Measurements from ENCODE around the gene SPARCL1.

GRCh38 chr4:87425711-87426110 is 103.5 kb downstream of the SPARCL1 start:
- no peak for TF ChIP-seq CTCF (IDR thresholded peaks at IDR 0.05)
- no peak for TF ChIP-seq HEYL (CRISPR knock-in tag; IDR thresholded peaks at IDR 0.05)
- TF ChIP-seq POLR2A (IDR thresholded peaks at IDR 0.05; ENCODE audit: low read length), result no peak
- TF ChIP-seq CEBPB (IDR thresholded peaks at IDR 0.05), result no peak
- TF ChIP-seq SMC3 (IDR thresholded peaks at IDR 0.05), result no peak
- no peak for TF ChIP-seq REST (IDR thresholded peaks at IDR 0.05)
- no peak for TF ChIP-seq ZFP36 (IDR thresholded peaks at IDR 0.05; ENCODE audit: borderline replicate concordance, partially characterized antibody)
- TF ChIP-seq USF2 (IDR thresholded peaks at IDR 0.05), result no peak
- TF ChIP-seq BCL3 (IDR thresholded peaks at IDR 0.05), result no peak

All from A549 (cell line).